NCI-H1694 (cell line): Measurements from ENCODE around the gene ENOSF1.
A peak's percentile ranks its signal among the peaks of the same experiment; 100 is the strongest.

ENCODE experiments used
- DNase-seq: peaks from one replicate; lab custom pipeline; 2025; lab: John Stamatoyannopoulos, UW

ENOSF1 gene

DNA sequence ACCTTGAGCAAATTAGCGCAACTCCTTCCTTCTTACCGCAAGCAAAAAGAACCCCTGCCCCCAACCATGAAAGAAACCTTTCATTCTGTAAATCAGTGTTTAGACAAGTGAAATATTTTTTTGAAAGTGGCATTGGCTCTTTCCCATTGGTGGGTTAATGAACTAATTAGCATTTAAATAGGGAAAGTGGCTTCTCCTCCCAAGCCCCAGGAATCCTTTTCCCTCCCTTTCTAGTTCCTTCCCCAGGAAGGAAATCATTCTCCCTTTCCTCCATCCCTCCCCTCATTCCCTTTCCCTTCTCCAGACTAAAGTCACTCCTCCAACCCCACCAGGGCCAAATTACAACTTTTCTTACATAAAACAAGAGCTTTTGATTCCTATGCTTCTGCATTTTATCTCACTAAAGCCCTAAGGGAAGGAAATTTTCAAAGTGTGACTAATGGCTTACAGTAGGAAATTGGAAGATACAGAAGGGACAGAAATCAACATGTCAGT lies 77.8 kb downstream of the ENOSF1 start:
- no peak for DNase-seq

DNA sequence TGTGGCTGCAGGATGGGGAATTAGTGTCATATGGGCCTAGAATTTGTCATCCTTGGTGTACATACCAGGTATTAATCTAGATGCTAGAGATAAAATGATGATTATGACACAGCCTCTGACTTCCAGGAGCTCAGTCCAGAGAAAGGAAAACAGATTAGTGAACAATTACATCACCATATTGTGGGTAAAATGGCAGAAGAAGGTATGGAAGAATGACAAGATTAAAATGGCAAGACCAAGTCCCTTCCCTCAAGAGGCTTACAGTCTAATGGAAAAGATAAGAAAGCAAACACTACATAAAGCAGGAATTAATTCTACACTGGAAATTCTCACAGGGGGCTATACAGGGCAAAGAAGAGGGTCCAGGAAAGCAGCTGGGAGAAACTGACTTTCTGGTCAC lies 80.9 kb downstream of the ENOSF1 start:
- no peak for DNase-seq

DNA sequence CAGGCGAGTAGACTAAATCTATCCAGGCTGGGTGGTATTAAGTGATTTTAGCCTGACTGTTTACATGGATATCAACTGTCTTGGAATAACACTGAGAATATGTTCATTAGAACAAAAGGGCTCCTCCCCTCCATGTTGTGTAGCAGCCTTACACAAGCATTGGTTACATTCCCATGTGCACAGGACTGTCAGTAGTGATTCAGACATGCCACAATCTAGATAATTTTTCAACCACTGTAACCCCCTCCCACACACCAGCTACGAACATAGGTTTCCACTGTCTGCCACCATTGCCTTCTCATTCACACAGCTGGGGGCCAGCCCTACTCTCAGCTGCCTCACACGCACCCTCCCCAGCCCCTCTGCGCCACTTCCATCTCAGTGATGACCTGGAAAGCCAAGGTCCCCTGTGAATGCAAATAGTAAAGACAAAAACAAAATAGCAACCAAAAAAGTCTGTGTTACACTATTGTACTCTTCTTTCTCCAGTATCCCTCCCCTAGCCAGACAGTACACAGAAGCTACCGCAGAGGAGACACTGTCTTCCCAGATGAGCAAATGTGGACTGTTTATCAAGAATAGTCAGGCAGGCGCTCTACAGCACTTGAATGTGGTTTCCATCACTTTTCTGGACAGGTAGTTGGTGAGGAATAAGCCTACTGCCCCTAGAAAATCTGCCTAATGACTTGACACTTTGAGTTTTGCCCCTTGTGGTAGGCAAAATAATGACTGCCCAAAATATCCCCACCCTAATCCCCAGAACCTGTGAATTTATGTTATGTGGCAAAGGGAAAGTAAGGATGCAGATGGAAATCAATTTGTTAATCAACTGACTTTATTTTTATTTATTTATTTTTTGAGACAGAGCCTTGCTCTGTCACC lies 82.9 kb downstream of the ENOSF1 start:
- DNase-seq, result no peak

DNA sequence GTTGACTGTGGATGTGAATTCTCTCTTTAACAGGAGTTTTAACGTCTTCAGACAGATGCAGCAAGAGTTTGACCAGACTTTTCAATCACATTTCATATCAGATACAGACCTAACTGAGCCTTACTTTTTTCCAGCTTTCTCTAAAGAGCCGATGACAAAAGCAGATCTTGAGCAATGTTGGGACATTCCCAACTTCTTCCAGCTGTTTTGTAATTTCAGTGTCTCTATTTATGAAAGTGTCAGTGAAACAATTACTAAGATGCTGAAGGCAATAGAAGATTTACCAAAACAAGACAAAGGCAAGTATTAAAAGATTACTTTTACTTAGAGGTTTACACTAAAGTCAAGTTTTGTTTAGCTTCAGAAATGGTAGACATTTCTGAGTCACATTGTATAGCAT lies 85.2 kb downstream of the ENOSF1 start:
- DNase-seq, result no peak

DNA sequence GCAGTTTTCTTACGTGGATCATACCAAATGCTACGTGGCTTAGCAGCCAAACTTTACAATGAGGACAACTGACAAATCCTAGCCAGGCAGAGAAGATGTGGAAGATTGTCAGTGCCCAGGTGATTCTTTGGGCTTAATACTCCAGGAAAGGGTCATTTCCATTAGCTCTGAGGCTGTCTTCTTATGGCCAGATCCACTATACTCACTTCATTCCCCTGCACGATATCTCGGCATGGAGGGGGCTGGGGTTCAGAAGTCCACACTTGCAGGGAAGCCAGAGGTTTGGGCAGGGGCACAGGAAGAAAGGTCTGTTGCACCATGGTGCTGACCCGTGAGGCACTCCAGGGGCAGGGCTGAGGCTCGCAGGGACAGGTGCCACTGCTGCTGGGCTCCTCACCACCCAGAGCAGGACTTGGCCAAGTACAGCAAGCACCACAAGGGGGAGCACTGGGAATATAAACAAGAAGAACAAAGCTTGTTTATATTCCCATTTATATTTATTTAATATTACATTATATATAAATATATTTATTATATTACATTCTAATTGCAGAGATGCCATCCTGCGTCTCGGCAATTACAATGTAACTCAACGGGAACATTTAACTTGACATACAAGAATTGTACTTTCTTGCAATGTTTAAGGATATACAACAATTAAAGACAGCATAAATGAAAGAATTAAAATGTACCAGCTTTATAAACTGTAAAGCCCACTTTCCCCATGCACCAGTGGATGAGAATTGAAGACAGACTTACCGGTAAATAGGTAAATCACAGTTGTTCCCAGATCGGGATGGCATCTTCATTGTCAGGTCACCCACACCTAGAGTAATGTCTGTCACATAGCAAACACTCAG lies 88.4 kb downstream of the ENOSF1 start:
- peak; percentile 32 for DNase-seq

DNA sequence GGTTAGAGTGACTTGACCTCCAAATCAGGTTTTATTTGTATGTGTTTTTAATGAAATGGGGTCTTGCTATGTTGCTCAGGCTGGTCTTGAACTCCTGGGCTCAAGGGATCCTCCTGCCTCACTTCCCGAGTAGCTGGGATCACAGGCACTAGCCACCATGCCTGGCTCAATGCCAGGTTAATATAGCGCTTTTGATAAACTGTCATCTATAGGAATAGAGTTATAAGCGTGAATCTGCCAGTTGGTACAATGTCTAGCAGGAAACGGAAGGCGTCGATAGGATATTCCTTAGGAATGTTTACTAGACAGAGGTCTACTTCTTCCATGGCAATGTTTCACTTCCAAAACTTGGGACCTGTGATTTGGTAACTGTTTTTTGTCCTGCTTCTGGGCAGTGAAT lies 90.1 kb downstream of the ENOSF1 start:
- no peak for DNase-seq

DNA sequence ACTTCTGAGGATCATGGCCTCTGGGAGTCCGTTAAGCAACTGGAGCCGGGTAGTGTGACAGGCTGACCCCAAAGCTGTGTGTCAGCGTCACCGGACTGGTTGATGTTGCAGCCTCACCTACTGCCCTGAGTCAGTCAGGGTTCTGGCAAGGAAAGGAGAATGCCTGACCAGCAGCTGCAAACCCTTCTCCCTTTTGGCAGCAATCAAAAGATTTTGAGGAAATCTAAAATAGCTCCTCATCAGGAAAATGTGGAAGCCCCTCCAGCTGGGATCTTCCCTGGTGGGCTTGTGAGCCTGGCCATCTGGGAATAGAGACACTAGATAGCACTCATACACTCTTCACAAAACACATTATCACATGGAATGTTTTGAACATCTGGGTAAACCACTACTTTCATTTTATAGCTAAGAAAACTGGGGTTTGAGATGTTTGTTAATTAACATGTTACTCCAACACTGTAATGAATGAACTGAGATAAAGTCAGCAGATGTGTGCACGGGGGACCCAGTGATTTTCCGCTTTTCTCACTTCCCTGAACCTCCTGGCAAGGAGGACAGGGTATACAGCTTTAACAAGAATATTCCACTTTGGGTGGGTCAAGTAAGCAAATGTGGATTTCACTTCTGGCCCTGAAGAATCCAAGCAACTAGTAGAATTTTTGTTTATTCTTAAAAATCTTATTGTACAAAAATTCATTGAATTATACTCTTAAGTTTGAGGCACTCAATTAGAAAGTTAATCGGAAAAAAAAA lies 91.0 kb downstream of the ENOSF1 start:
- DNase-seq, result no peak
